MM.1S (cell line): ENCODE data around the gene CAMSAP1.

ENCODE experiments used
- CTCF ChIP-seq: fragments of 300-600 bp; sonication (generic); IDR thresholded peaks from 2 replicates; pipeline ENCODE4 v1.5.1; 2016; ENCODE audit warnings: antibody characterized with exemption, low read length, mixed read lengths
- EZH2 ChIP-seq: fragments of 300-600 bp; sonication (generic); optimal IDR thresholded peaks from 2 replicates; pipeline ENCODE3; 2017; ENCODE audit warnings: low read depth, mild to moderate bottlenecking, antibody characterized with exemption, low read length, mixed read lengths
- EZH2phosphoT487 ChIP-seq: fragments of 300-600 bp; sonication (generic); IDR thresholded peaks from 2 replicates; pipeline ENCODE4 v1.6.1; 2018; ENCODE audit warnings: antibody characterized with exemption, low read length

GRCh38 chr9:135772702-135773493 is 134.4 kb downstream of the CAMSAP1 start:
- no peak for TF ChIP-seq CTCF
- TF ChIP-seq EZH2 = no peak
- TF ChIP-seq EZH2phosphoT487 = no peak
